HG02763 (cell line): ENCODE results near the gene TRIM26.

ENCODE experiments used
- ATAC-seq: cut with Tn5 transposase; IDR thresholded peaks from one replicate; pipeline ENCODE4 v1.9.1; 2021; ENCODE audit warnings: mild to moderate bottlenecking, moderate library complexity; ENCODE audit not compliant: unreplicated experiment

The TRIM26 gene

GRCh38 chr6:30211306-30211705 is 1.9 kb downstream of the TRIM26 start:
- no peak for ATAC-seq

GRCh38 chr6:30207619-30208295 is 5.4 kb downstream of the TRIM26 start:
- ATAC-seq: no peak

GRCh38 chr6:30206799-30207618 is 6.2 kb downstream of the TRIM26 start:
- no peak for ATAC-seq

- no peak for ATAC-seq
Observed at GRCh38 chr6:30206152-30206551, 7.1 kb downstream of the TRIM26 start.

GRCh38 chr6:30204116-30204515 is 9.1 kb downstream of the TRIM26 start:
- no peak for ATAC-seq

- ATAC-seq: no peak
Observed at GRCh38 chr6:30202366-30202765, 10.8 kb downstream of the TRIM26 start.

GRCh38 chr6:30200551-30201281 is 12.5 kb downstream of the TRIM26 start:
- no peak for ATAC-seq

GRCh38 chr6:30198166-30199084 is 14.8 kb downstream of the TRIM26 start:
- no peak for ATAC-seq

- ATAC-seq: no peak
Observed at GRCh38 chr6:30196376-30196775, 16.8 kb downstream of the TRIM26 start.

- no peak for ATAC-seq
Observed at GRCh38 chr6:30195951-30196350, 17.3 kb downstream of the TRIM26 start.

- ATAC-seq: no peak
Observed at GRCh38 chr6:30194797-30195690, 18.2 kb downstream of the TRIM26 start.

GRCh38 chr6:30192076-30192475 is 21.1 kb downstream of the TRIM26 start:
- ATAC-seq: no peak

- ATAC-seq: no peak
Observed at GRCh38 chr6:30188541-30188940, 24.7 kb downstream of the TRIM26 start.

GRCh38 chr6:30185846-30186484 is 27.2 kb downstream of the TRIM26 start:
- ATAC-seq: no peak

- ATAC-seq: no peak
Observed at GRCh38 chr6:30184417-30185031, 28.7 kb downstream of the TRIM26 start.

- ATAC-seq: no peak
Observed at GRCh38 chr6:30180145-30180544, 33.1 kb downstream of the TRIM26 start.

GRCh38 chr6:30178837-30179236 is 34.4 kb downstream of the TRIM26 start:
- ATAC-seq: no peak

- no peak for ATAC-seq
Observed at GRCh38 chr6:30175765-30176164, 37.4 kb downstream of the TRIM26 start.

GRCh38 chr6:30172681-30173080 is 40.5 kb downstream of the TRIM26 start:
- no peak for ATAC-seq
